H9 (cell line): ENCODE data around the gene SARS1. TPM values are rescaled to one million over a fixed set of nuclear protein-coding genes. Genes with fewer than 3 reads are reported as not detected.

Source experiments
- DNase-seq: peaks from one replicate; pipeline ENCODE4 v3.0.0-alpha.2; 2017
- H2AFZ ChIP-seq: one replicate; pipeline ENCODE4 v1.6.1; 2013; ENCODE audit warnings: mild to moderate bottlenecking, low read length, control low read depth, moderate library complexity
- H2AK5ac ChIP-seq: 2 replicates; pipeline ENCODE4 v1.6.1; 2013; ENCODE audit warnings: low read length, control low read depth, mixed read lengths; ENCODE audit not compliant: insufficient read length
- H2BK120ac ChIP-seq: one replicate; pipeline ENCODE4 v1.6.1; 2013; ENCODE audit warnings: low read depth, mild to moderate bottlenecking, low read length, control low read depth, inconsistent platforms; ENCODE audit not compliant: poor library complexity, severe bottlenecking
- H2BK12ac ChIP-seq: 2 replicates; pipeline ENCODE4 v1.6.1; 2013; ENCODE audit warnings: low read length, control low read depth, mixed read lengths, low read depth; ENCODE audit not compliant: insufficient read length
- H2BK15ac ChIP-seq: 2 replicates; pipeline ENCODE4 v1.6.1; 2013; ENCODE audit warnings: low read depth, low read length, control low read depth
- H2BK20ac ChIP-seq: one replicate; pipeline ENCODE4 v1.6.1; 2013; ENCODE audit warnings: low read depth, mild to moderate bottlenecking, low read length, control low read depth, inconsistent platforms; ENCODE audit not compliant: poor library complexity, severe bottlenecking
- H2BK5ac ChIP-seq: 2 replicates; pipeline ENCODE4 v1.6.1; 2013; ENCODE audit warnings: low read length, control low read depth, mixed read lengths; ENCODE audit not compliant: insufficient read length
- H3K14ac ChIP-seq: 2 replicates; pipeline ENCODE4 v1.6.1; 2013; ENCODE audit warnings: low read length, control low read depth; ENCODE audit not compliant: insufficient read depth
- H3K18ac ChIP-seq: 2 replicates; pipeline ENCODE4 v1.6.1; 2013; ENCODE audit warnings: low read depth, mild to moderate bottlenecking, mixed read lengths, low read length, control low read depth; ENCODE audit not compliant: insufficient read length
- H3K23ac ChIP-seq: 2 replicates; pipeline ENCODE4 v1.6.1; 2013; ENCODE audit warnings: low read length, control low read depth, mixed read lengths, low read depth; ENCODE audit not compliant: insufficient read length
- H3K23me2 ChIP-seq: 2 replicates; pipeline ENCODE4 v1.6.1; 2013; ENCODE audit warnings: low read depth, mild to moderate bottlenecking, mixed read lengths, low read length, control low read depth; ENCODE audit not compliant: insufficient read length, poor library complexity, severe bottlenecking
- H3K27ac ChIP-seq: 2 replicates; pipeline ENCODE4 v1.5.1; 2013; ENCODE audit warnings: low read length, control low read depth, mixed read lengths, low read depth; ENCODE audit not compliant: insufficient read length
- H3K27me3 ChIP-seq: 2 replicates; pipeline ENCODE4 v1.6.1; 2013; ENCODE audit warnings: low read length, control low read depth, inconsistent platforms; ENCODE audit not compliant: insufficient read depth
- H3K4ac ChIP-seq: 2 replicates; pipeline ENCODE4 v1.6.1; 2013; ENCODE audit warnings: low read depth, mild to moderate bottlenecking, control low read depth, inconsistent platforms, low read length, moderate library complexity
- H3K4me1 ChIP-seq: 2 replicates; pipeline ENCODE4 v1.6.1; 2013; ENCODE audit warnings: low read length, control low read depth, inconsistent platforms; ENCODE audit not compliant: insufficient read depth
- H3K4me2 ChIP-seq: 2 replicates; pipeline ENCODE4 v1.6.1; 2013; ENCODE audit warnings: low read length, control low read depth, mixed read lengths; ENCODE audit not compliant: insufficient read length, insufficient read depth
- H3K56ac ChIP-seq: 2 replicates; pipeline ENCODE4 v1.6.1; 2013; ENCODE audit warnings: low read depth, mild to moderate bottlenecking, mixed read lengths, low read length, control low read depth; ENCODE audit not compliant: insufficient read length
- H3K79me1 ChIP-seq: 2 replicates; pipeline ENCODE4 v1.6.1; 2013; ENCODE audit warnings: low read depth, mild to moderate bottlenecking, moderate library complexity, low read length, control low read depth, inconsistent platforms; ENCODE audit not compliant: insufficient read depth, poor library complexity, severe bottlenecking
- H3K79me2 ChIP-seq: 2 replicates; pipeline ENCODE4 v1.6.1; 2013; ENCODE audit warnings: low read length, control low read depth, inconsistent platforms; ENCODE audit not compliant: insufficient read depth
- H3K9ac ChIP-seq: 2 replicates; pipeline ENCODE4 v1.6.1; 2013; ENCODE audit warnings: low read length, control low read depth, mixed read lengths; ENCODE audit not compliant: insufficient read length; ENCODE audit errors: extremely low read depth
- H3K9me3 ChIP-seq: one replicate; pipeline ENCODE4 v1.6.1; 2013; ENCODE audit warnings: low read depth, low read length, inconsistent platforms; ENCODE audit not compliant: control insufficient read depth
- H3T11ph ChIP-seq: one replicate; pipeline ENCODE4 v1.6.1; 2013; ENCODE audit warnings: mild to moderate bottlenecking, low read length, control low read depth, inconsistent platforms
- H4K20me1 ChIP-seq: one replicate; pipeline ENCODE4 v1.6.1; 2013; ENCODE audit not compliant: control insufficient read depth, insufficient read length, insufficient read depth
- H4K5ac ChIP-seq: 2 replicates; pipeline ENCODE4 v1.6.1; 2013; ENCODE audit warnings: low read depth, mild to moderate bottlenecking, mixed read lengths, low read length, control low read depth; ENCODE audit not compliant: insufficient read length
- H4K8ac ChIP-seq: replicated peaks from 2 replicates; pipeline ENCODE4 v1.6.1; 2013; ENCODE audit warnings: low read length, control low read depth, mixed read lengths, low read depth; ENCODE audit not compliant: insufficient read length
- H4K91ac ChIP-seq: 2 replicates; pipeline ENCODE4 v1.6.1; 2013; ENCODE audit warnings: low read depth, mild to moderate bottlenecking, moderate library complexity, mixed read lengths, low read length, control low read depth; ENCODE audit not compliant: insufficient read length
- H3K27ac Mint-ChIP-seq, 3 experiments: 2 replicates in 2 of 3; 3 replicates in 1 of 3; pipeline ENCODE4 v1.8.0; 2020 to 2021; ENCODE audit warnings: mixed read lengths in 3 of 3, mild to moderate bottlenecking in 1 of 3, moderate library complexity in 1 of 3
- H3K27me3 Mint-ChIP-seq: 2 replicates; pipeline ENCODE4 v1.8.0; 2021; ENCODE audit warnings: low read depth, mild to moderate bottlenecking, moderate library complexity, mixed read lengths
- H3K36me3 Mint-ChIP-seq, 3 experiments: 2 replicates in 2 of 3; 3 replicates in 1 of 3; pipeline ENCODE4 v1.8.0; 2020 to 2021; ENCODE audit warnings: low read depth in 3 of 3, mixed read lengths in 3 of 3; ENCODE audit not compliant: insufficient read depth in 1 of 3
- H3K4me1 Mint-ChIP-seq, 2 experiments: 2 replicates each; pipeline ENCODE4 v1.8.0; 2020; ENCODE audit warnings: mixed read lengths in 2 of 2
- H3K4me3 Mint-ChIP-seq, 2 experiments: 2 replicates in 1 of 2; 3 replicates in 1 of 2; pipeline ENCODE4 v1.8.0; 2020 to 2021; ENCODE audit warnings: mild to moderate bottlenecking in 2 of 2, mixed read lengths in 2 of 2, moderate library complexity in 1 of 2
- H3K9me3 Mint-ChIP-seq, 2 experiments: 2 replicates in 1 of 2; 3 replicates in 1 of 2; pipeline ENCODE4 v1.8.0; 2020; ENCODE audit warnings: mild to moderate bottlenecking in 2 of 2, mixed read lengths in 2 of 2, moderate library complexity in 1 of 2
- WGBS: extraction: QIAGEN DNeasy Blood & Tissue Kit; methylation state at CpG from one replicate; pipeline ENCODE4 v1.1.7; 2013; ENCODE audit warnings: missing lambda C conversion rate, low lambda C conversion rate, mixed read lengths; ENCODE audit not compliant: insufficient read length; ENCODE audit errors: extremely low coverage; 5-methylcytosine and 5-hydroxymethylcytosine counted together
- total RNA-seq: library from RNA; stranded (reverse); gene quantifications from 2 replicates; pipeline ENCODE4 v1.2.1, GENCODE V29; 2021
- TF ChIP-seq, protein P1 (sequence below): fragments of 200-600 bp; sonication (generic); conservative IDR thresholded peaks from 3 replicates; pipeline ENCODE4 v1.8.0; 2021; ENCODE audit warnings: antibody characterized with exemption, mild to moderate bottlenecking

The SARS1 gene
- total RNA-seq, 1 experiment from 2014 or later, result 139 TPM

DNA sequence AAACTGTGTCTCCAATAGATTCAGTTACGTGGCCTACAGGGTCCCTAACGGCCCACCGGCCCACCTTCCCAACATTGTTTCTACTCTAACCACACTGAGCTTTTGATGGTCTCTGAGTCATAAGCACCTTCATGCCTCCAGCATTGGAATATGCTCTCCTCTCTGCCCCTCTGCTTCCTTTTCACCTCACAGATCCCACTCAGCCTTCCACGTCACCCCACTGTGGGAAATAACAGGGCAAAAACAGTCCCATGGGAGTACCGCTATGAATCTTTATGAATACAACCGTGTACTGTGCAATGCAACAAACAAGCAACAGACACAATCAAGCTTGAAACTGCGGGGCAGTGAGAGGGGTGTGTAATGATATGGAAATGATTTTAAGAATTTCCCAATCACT is 5.3 kb upstream of the SARS1 start:
- DNase-seq, result no peak
- TF ChIP-seq, protein P1, sequence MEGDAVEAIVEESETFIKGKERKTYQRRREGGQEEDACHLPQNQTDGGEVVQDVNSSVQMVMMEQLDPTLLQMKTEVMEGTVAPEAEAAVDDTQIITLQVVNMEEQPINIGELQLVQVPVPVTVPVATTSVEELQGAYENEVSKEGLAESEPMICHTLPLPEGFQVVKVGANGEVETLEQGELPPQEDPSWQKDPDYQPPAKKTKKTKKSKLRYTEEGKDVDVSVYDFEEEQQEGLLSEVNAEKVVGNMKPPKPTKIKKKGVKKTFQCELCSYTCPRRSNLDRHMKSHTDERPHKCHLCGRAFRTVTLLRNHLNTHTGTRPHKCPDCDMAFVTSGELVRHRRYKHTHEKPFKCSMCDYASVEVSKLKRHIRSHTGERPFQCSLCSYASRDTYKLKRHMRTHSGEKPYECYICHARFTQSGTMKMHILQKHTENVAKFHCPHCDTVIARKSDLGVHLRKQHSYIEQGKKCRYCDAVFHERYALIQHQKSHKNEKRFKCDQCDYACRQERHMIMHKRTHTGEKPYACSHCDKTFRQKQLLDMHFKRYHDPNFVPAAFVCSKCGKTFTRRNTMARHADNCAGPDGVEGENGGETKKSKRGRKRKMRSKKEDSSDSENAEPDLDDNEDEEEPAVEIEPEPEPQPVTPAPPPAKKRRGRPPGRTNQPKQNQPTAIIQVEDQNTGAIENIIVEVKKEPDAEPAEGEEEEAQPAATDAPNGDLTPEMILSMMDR, result no peak

More for the DNA sequence above, 5.3 kb upstream of the SARS1 start:
- H3K9ac ChIP-seq, result no peak overlapping the region
- H3K27me3 ChIP-seq, result no peaks in the 10 kb centered on the region
- H3K9me3 ChIP-seq, result no peaks in the 10 kb centered on the region
- Mint-ChIP-seq H3K9me3 (no peaks in the 10 kb centered on the region), H3K27me3 (peaks cover 4% of the 10 kb centered on the region), H3K36me3 (no peaks in the 10 kb centered on the region), H3K4me3 (no peak overlapping the region), H3K4me1 (peaks cover 6 to 10% of the 10 kb centered on the region in 2 experiments), H3K27ac (no peak overlapping the region; a peak in 1 of 7 replicates)
- no peak overlapping the region for H3K56ac ChIP-seq
- no peak overlapping the region for H3K18ac ChIP-seq
- no CpG with 5 or more reads among the region's 7 CpGs for WGBS
- no peaks in the 10 kb centered on the region for H4K20me1 ChIP-seq
- peaks cover 2% of the 10 kb centered on the region; the same call in 1 of the 2 replicates for H3K4me1 ChIP-seq
- H4K8ac ChIP-seq, result no peak overlapping the region
- no peak overlapping the region for H2BK12ac ChIP-seq
- no peak overlapping the region for H3K14ac ChIP-seq
- H2BK5ac ChIP-seq, result no peak overlapping the region
- H4K5ac ChIP-seq, result no peak overlapping the region
- no peak overlapping the region for H2BK20ac ChIP-seq
- H2AK5ac ChIP-seq, result no peak overlapping the region
- no peak overlapping the region for H2AFZ ChIP-seq
- H3K27ac ChIP-seq, result no peak overlapping the region
- no peak overlapping the region for H3K23ac ChIP-seq
- H3K4me2 ChIP-seq, result no peak overlapping the region
- H3K23me2 ChIP-seq, result no peaks in the 10 kb centered on the region
- H3K4ac ChIP-seq, result no peak overlapping the region
- no peaks in the 10 kb centered on the region for H3K79me1 ChIP-seq
- no peak overlapping the region for H4K91ac ChIP-seq
- no peak overlapping the region for H2BK15ac ChIP-seq
- H3K79me2 ChIP-seq, result no peaks in the 10 kb centered on the region
- H2BK120ac ChIP-seq, result no peak overlapping the region
- no peak overlapping the region for H3T11ph ChIP-seq
